ENCODE measurements around the gene DNAJC22. TPM values are rescaled to one million over a fixed set of nuclear protein-coding genes. Genes with fewer than 3 reads are reported as not detected.
A peak's percentile ranks its signal among the peaks of the same experiment; 100 is the strongest.

The DNAJC22 gene
- total and polyA plus RNA-seq, 9 of the 15 experiments (the other 6 are each of a cell fraction or from before 2014, with no cell fraction given) = 0.10 to 1.2 (median 0.47) TPM

DNA sequence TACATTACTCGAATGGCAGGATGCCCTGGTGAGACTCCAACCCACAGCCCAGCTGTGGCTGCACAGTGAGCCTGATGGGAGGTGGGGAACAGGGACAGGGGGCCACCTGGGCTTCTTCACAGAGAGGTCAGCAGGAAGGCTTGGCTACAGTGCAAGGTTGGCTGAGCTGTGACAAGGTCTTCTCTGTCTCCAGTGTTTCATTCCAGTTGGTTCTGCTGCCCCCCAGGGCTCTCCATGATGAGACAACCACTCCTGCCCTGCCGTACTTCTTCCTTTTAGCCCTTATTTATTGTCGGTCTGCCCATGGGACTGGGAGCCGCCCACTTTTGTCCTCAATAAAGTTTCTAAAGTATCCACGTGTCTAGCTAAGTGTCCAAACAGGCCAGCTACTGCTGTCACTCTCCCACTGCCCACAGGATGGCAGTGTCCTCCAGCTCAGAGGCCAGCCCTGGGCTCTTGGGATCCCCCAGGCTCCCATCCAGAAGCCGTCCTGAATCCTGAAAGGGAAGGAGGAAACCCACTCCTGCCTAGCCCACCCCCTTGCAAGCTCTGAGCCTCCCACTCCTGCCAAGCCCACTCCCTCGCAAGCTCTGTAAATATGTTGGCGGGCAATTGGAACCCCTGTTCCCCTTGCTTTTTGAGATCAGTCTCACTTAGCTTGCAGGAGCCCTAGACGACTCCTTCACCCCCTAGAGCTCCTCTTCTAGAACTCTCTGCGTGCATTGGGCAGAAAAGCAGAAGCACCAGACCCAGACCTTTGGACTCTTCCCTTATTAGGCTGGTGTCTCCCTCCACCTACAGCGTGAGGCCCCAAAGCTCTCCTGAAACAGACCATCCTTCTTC lies 15.1 kb upstream of the DNAJC22 start (continued):
- TF ChIP-seq MTA2 (IDR thresholded peaks at IDR 0.05; ENCODE audit: low read depth) (no peak), BHLHE40 (IDR thresholded peaks at IDR 0.05; ENCODE audit: low read length) (peak; percentile 35), RAD21 (CRISPR knock-in tag; conservative IDR thresholded peaks at IDR 0.05 in 1 of 2, IDR thresholded peaks at IDR 0.05 in 1 of 2) (peak; percentile 75 to 80), EP400 (IDR thresholded peaks at IDR 0.05) (no peak), HCFC1 (IDR thresholded peaks at IDR 0.05; ENCODE audit: low read depth, low read length) (0 out of 2 replicates have a peak, but pooled peaks have one; percentile 27), ZNF165 (CRISPR knock-in tag; IDR thresholded peaks at IDR 0.05; ENCODE audit: borderline replicate concordance) (no peak), POLR2B (IDR thresholded peaks at IDR 0.05; ENCODE audit: low read depth, partially characterized antibody) (peak; percentile 34), MXI1 (IDR thresholded peaks at IDR 0.05; ENCODE audit: low read depth, low read length) (0 out of 2 replicates have a peak, but pooled peaks have one; percentile 69), ZNF644 (tag; IDR thresholded peaks at IDR 0.05; ENCODE audit: low read depth) (no peak), CTBP1 (IDR thresholded peaks at IDR 0.05; ENCODE audit: borderline replicate concordance) (peak; percentile 19; the same call in 1 of the 2 replicates)
- TF ChIP-seq, protein P1, sequence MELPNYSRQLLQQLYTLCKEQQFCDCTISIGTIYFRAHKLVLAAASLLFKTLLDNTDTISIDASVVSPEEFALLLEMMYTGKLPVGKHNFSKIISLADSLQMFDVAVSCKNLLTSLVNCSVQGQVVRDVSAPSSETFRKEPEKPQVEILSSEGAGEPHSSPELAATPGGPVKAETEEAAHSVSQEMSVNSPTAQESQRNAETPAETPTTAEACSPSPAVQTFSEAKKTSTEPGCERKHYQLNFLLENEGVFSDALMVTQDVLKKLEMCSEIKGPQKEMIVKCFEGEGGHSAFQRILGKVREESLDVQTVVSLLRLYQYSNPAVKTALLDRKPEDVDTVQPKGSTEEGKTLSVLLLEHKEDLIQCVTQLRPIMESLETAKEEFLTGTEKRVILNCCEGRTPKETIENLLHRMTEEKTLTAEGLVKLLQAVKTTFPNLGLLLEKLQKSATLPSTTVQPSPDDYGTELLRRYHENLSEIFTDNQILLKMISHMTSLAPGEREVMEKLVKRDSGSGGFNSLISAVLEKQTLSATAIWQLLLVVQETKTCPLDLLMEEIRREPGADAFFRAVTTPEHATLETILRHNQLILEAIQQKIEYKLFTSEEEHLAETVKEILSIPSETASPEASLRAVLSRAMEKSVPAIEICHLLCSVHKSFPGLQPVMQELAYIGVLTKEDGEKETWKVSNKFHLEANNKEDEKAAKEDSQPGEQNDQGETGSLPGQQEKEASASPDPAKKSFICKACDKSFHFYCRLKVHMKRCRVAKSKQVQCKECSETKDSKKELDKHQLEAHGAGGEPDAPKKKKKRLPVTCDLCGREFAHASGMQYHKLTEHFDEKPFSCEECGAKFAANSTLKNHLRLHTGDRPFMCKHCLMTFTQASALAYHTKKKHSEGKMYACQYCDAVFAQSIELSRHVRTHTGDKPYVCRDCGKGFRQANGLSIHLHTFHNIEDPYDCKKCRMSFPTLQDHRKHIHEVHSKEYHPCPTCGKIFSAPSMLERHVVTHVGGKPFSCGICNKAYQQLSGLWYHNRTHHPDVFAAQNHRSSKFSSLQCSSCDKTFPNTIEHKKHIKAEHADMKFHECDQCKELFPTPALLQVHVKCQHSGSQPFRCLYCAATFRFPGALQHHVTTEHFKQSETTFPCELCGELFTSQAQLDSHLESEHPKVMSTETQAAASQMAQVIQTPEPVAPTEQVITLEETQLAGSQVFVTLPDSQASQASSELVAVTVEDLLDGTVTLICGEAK (IDR thresholded peaks at IDR 0.05) = peak; percentile 95
- TF ChIP-seq, protein P1 (CRISPR knock-in tag; IDR thresholded peaks at IDR 0.05) = peak; percentile 92
- TF ChIP-seq, protein P2, sequence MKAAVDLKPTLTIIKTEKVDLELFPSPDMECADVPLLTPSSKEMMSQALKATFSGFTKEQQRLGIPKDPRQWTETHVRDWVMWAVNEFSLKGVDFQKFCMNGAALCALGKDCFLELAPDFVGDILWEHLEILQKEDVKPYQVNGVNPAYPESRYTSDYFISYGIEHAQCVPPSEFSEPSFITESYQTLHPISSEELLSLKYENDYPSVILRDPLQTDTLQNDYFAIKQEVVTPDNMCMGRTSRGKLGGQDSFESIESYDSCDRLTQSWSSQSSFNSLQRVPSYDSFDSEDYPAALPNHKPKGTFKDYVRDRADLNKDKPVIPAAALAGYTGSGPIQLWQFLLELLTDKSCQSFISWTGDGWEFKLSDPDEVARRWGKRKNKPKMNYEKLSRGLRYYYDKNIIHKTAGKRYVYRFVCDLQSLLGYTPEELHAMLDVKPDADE (conservative IDR thresholded peaks at IDR 0.05; ENCODE audit: control insufficient read depth, low read depth, low read length) = 0 out of 2 replicates have a peak, but pooled peaks have one; percentile 49
- TF ChIP-seq, protein P3, sequence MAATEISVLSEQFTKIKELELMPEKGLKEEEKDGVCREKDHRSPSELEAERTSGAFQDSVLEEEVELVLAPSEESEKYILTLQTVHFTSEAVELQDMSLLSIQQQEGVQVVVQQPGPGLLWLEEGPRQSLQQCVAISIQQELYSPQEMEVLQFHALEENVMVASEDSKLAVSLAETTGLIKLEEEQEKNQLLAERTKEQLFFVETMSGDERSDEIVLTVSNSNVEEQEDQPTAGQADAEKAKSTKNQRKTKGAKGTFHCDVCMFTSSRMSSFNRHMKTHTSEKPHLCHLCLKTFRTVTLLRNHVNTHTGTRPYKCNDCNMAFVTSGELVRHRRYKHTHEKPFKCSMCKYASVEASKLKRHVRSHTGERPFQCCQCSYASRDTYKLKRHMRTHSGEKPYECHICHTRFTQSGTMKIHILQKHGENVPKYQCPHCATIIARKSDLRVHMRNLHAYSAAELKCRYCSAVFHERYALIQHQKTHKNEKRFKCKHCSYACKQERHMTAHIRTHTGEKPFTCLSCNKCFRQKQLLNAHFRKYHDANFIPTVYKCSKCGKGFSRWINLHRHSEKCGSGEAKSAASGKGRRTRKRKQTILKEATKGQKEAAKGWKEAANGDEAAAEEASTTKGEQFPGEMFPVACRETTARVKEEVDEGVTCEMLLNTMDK (IDR thresholded peaks at IDR 0.05; ENCODE audit: borderline replicate concordance, insufficient read depth, low read depth, low read length, poor library complexity, severe bottlenecking) = peak; percentile 10
